ENCODE data around the gene HAL.

Gene HAL

GRCh38 chr12:95940514-95940913, 55.6 kb downstream of the HAL start:
- DNase-seq: no peak
